Stimulated activated CD4-positive, alpha-beta T cell treated with anti-CD3 and anti-CD28 coated beads, TNF-alpha, amount 100 ng/mL, for 1 hour (primary cell): Measurements from ENCODE around the gene TMEM145.
"Not testable (repeated sequence)": the region's sequence is repeated elsewhere in the genome, so short reads cannot be mapped to it uniquely, and the experiment has no call there.

Experiments used
- DNase-seq, 3 donors: peaks; one replicate each; pipeline ENCODE4 v3.0.0-alpha.2; 2020; ENCODE audit warnings: low read depth in 3 of 3, low spot score in 1 of 3

TMEM145 gene

GRCh38 chr19:42313840-42314755 is 989 bp downstream of the TMEM145 start:
- DNase-seq: no peak

- DNase-seq: no peak
Measured at GRCh38 chr19:42315024-42315423, 1.9 kb downstream of the TMEM145 start.

- DNase-seq: no peak
Measured at GRCh38 chr19:42316223-42317211, 3.4 kb downstream of the TMEM145 start.

- DNase-seq: no peak
Measured at GRCh38 chr19:42317535-42317934, 4.4 kb downstream of the TMEM145 start.

- no peak for DNase-seq
Measured at GRCh38 chr19:42322305-42322704, 9.2 kb downstream of the TMEM145 start.

- no peak for DNase-seq
Measured at GRCh38 chr19:42323473-42323851, 10.4 kb downstream of the TMEM145 start.

- no peak for DNase-seq
Measured at GRCh38 chr19:42323852-42324654, 10.9 kb downstream of the TMEM145 start.

- no peak for DNase-seq
Measured at GRCh38 chr19:42324655-42325307, 11.7 kb downstream of the TMEM145 start.

- DNase-seq: peak; percentile 95
Measured at GRCh38 chr19:42325308-42325895, 12.3 kb downstream of the TMEM145 start, which contains the start of gene MEGF8. Gene MEGF8 (plus strand): TSS chr19:42325635. CDS start chr19:42326244, 609 bp downstream.

GRCh38 chr19:42325896-42326771 is 13.0 kb downstream of the TMEM145 start:
- DNase-seq: no peak

GRCh38 chr19:42326969-42327368 is 13.9 kb downstream of the TMEM145 start:
- DNase-seq: no peak

GRCh38 chr19:42327381-42327780 is 14.3 kb downstream of the TMEM145 start:
- DNase-seq: no peak

- no peak for DNase-seq
Measured at GRCh38 chr19:42328106-42328505, 15.0 kb downstream of the TMEM145 start.

- no peak for DNase-seq
Measured at GRCh38 chr19:42328854-42329253, 15.7 kb downstream of the TMEM145 start.

GRCh38 chr19:42330241-42330711 is 17.2 kb downstream of the TMEM145 start:
- no peak for DNase-seq

- DNase-seq: not testable (repeated sequence)
Measured at GRCh38 chr19:42331333-42331732, 18.2 kb downstream of the TMEM145 start.

GRCh38 chr19:42332059-42332458 is 18.9 kb downstream of the TMEM145 start:
- DNase-seq: no peak

GRCh38 chr19:42333018-42333417 is 19.9 kb downstream of the TMEM145 start:
- DNase-seq: no peak
